Measurements from ENCODE around the gene RPL28.
A peak's percentile ranks its signal among the peaks of the same experiment; 100 is the strongest.

The RPL28 gene

GRCh38 chr19:55373993-55374757, 11.6 kb upstream of the RPL28 start:
- H3K4me3 ChIP-seq (ENCODE audit: low read length) = no peak overlapping the region
- TF ChIP-seq ZNF274 (IDR thresholded peaks at IDR 0.05; ENCODE audit: low read depth, low read length) = no peak

- TF ChIP-seq ZNF274 (IDR thresholded peaks at IDR 0.05; ENCODE audit: low read depth, low read length) = no peak
- H3K4me3 ChIP-seq (ENCODE audit: low read length) = no peak within 1 kb of the TSS
Observed at GRCh38 chr19:55376241-55376933, 9.3 kb upstream of the RPL28 start, which contains the start of gene TMEM190. TSS of gene TMEM190 (plus strand) at chr19:55376826. CDS start at chr19:55376854, 28 bp downstream.

- no peak overlapping the region for H3K4me3 ChIP-seq (ENCODE audit: low read length)
- no peak for TF ChIP-seq ZNF274 (IDR thresholded peaks at IDR 0.05; ENCODE audit: low read depth, low read length)
Observed at GRCh38 chr19:55377356-55378131, 8.2 kb upstream of the RPL28 start.

- H3K4me3 ChIP-seq (ENCODE audit: low read length) = no peak overlapping the region
- TF ChIP-seq ZNF274 (IDR thresholded peaks at IDR 0.05; ENCODE audit: low read depth, low read length) = no peak
Observed at GRCh38 chr19:55379174-55379573, 6.6 kb upstream of the RPL28 start.

- no peak for TF ChIP-seq ZNF274 (IDR thresholded peaks at IDR 0.05; ENCODE audit: low read depth, low read length)
- H3K4me3 ChIP-seq (ENCODE audit: low read length) = no peak overlapping the region
Observed at GRCh38 chr19:55382013-55382412, 3.7 kb upstream of the RPL28 start.

GRCh38 chr19:55382522-55383054, 3.1 kb upstream of the RPL28 start:
- H3K4me3 ChIP-seq (ENCODE audit: low read length) = no peak overlapping the region
- no peak for TF ChIP-seq ZNF274 (IDR thresholded peaks at IDR 0.05; ENCODE audit: low read depth, low read length)

GRCh38 chr19:55383279-55384130, 2.2 kb upstream of the RPL28 start:
- peak overlapping the region; percentile 54; the same call in 1 of the 2 replicates for H3K4me3 ChIP-seq (ENCODE audit: low read length)
- TF ChIP-seq ZNF274 (IDR thresholded peaks at IDR 0.05; ENCODE audit: low read depth, low read length) = no peak

GRCh38 chr19:55384131-55384919, 1.4 kb upstream of the RPL28 start, which contains the start of gene TMEM238:
TSS of gene TMEM238 (minus strand) at chr19:55384292. CDS start at chr19:55384259, 33 bp downstream.
- H3K4me3 ChIP-seq (ENCODE audit: low read length) = peak within 1 kb of the TSS; percentile 54; the same call in 1 of the 2 replicates
- TF ChIP-seq ZNF274 (IDR thresholded peaks at IDR 0.05; ENCODE audit: low read depth, low read length) = no peak

- H3K4me3 ChIP-seq (ENCODE audit: low read length) = peak overlapping the region; percentile 54; the same call in 1 of the 2 replicates
- TF ChIP-seq ZNF274 (IDR thresholded peaks at IDR 0.05; ENCODE audit: low read depth, low read length) = no peak
Observed at GRCh38 chr19:55384920-55385723, 610 bp upstream of the RPL28 start.

- no peak for TF ChIP-seq ZNF274 (IDR thresholded peaks at IDR 0.05; ENCODE audit: low read depth, low read length)
Observed at GRCh38 chr19:55386493-55386971, 800 bp downstream of the RPL28 start.

GRCh38 chr19:55387736-55388497, 2.2 kb downstream of the RPL28 start:
- H3K4me3 ChIP-seq (ENCODE audit: low read length) = peak overlapping the region; percentile 91; the same call in 1 of the 2 replicates
- TF ChIP-seq ZNF274 (IDR thresholded peaks at IDR 0.05; ENCODE audit: low read depth, low read length) = no peak

More at GRCh38 chr19:55386493-55386971, 800 bp downstream of the RPL28 start:
- H3K4me3 ChIP-seq (ENCODE audit: low read length) = peak overlapping the region; percentile 91

Measured in GM08714 (cell line).